ENCODE data around the gene ABT1.

Gene ABT1

GRCh38 chr6:26607434-26608230 lies 10.9 kb downstream of the ABT1 start:
- DNase-seq: peak; percentile 31 to 55

GRCh38 chr6:26609463-26609862 lies 12.7 kb downstream of the ABT1 start:
- DNase-seq: no peak

- DNase-seq: no peak
These were observed 14.8 kb downstream of the ABT1 start for GRCh38 chr6:26611599-26611998.

GRCh38 chr6:26613201-26613600 lies 16.4 kb downstream of the ABT1 start:
- no peak for DNase-seq

- DNase-seq: no peak
These were observed 17.2 kb downstream of the ABT1 start for GRCh38 chr6:26613689-26614683.

GRCh38 chr6:26623339-26623859 lies 26.6 kb downstream of the ABT1 start:
- DNase-seq: no peak

GRCh38 chr6:26624557-26624956 lies 27.8 kb downstream of the ABT1 start:
- no peak for DNase-seq

GRCh38 chr6:26627843-26628242 lies 31.1 kb downstream of the ABT1 start:
- DNase-seq: no peak

GRCh38 chr6:26629359-26629758 lies 32.6 kb downstream of the ABT1 start:
- no peak for DNase-seq

- no peak for DNase-seq
These were observed 44.1 kb downstream of the ABT1 start for GRCh38 chr6:26640806-26641205.

GRCh38 chr6:26646074-26646473 lies 49.3 kb downstream of the ABT1 start:
- no peak for DNase-seq
